Aorta (tissue), 5 donors: ENCODE measurements around the gene PROK1. TPM values are rescaled to one million over a fixed set of nuclear protein-coding genes. Genes with fewer than 3 reads are reported as not detected.

Experiments
- ATAC-seq: fragments of 200-7000 bp; cut with Tn5 transposase; one replicate; pipeline ENCODE4 v1.9.1; 2022; ENCODE audit warnings: moderate library complexity; ENCODE audit not compliant: low FRiP score
- DNase-seq, 2 donors: peaks; one replicate each; pipeline ENCODE4 v3.0.0-alpha.2; 2020
- H3K27ac ChIP-seq, 2 donors: one replicate each; pipeline ENCODE4 v1.5.1; 2013; ENCODE audit warnings: low read length in 2 of 2, mild to moderate bottlenecking in 2 of 2, moderate library complexity in 2 of 2, control low read depth in 1 of 2, inconsistent platforms in 1 of 2, low read depth in 1 of 2
- H3K27me3 ChIP-seq, 2 donors: one replicate each; pipeline ENCODE4 v1.6.1; 2013; ENCODE audit warnings: control low read depth in 1 of 2, low read length in 1 of 2, mild to moderate bottlenecking in 1 of 2, moderate library complexity in 1 of 2; ENCODE audit not compliant: insufficient read depth in 2 of 2, control insufficient read depth in 1 of 2
- H3K36me3 ChIP-seq, 2 donors: one replicate each; pipeline ENCODE4 v1.6.1; 2013; ENCODE audit warnings: control low read depth in 1 of 2, low read length in 1 of 2, mild to moderate bottlenecking in 1 of 2; ENCODE audit not compliant: insufficient read depth in 2 of 2, control insufficient read depth in 1 of 2
- H3K4me1 ChIP-seq, 2 donors: one replicate each; pipeline ENCODE4 v1.6.1; 2013; ENCODE audit warnings: low read length in 2 of 2, control low read depth in 1 of 2, mild to moderate bottlenecking in 1 of 2, moderate library complexity in 1 of 2; ENCODE audit not compliant: insufficient read depth in 2 of 2, control insufficient read depth in 1 of 2
- H3K4me3 ChIP-seq, 2 donors: one replicate each; pipeline ENCODE4 v1.5.1; 2013; ENCODE audit warnings: low read length in 2 of 2, control low read depth in 1 of 2, mild to moderate bottlenecking in 1 of 2
- H3K9me3 ChIP-seq: one replicate; pipeline ENCODE4 v1.6.1; 2013; ENCODE audit warnings: mild to moderate bottlenecking, low read length; ENCODE audit not compliant: control insufficient read depth
- WGBS, 2 donors: extraction: QIAGEN DNeasy Blood & Tissue Kit; methylation state at CpG; one replicate each; pipeline ENCODE4 v1.1.7; 2013; 5-methylcytosine and 5-hydroxymethylcytosine counted together
- intact Hi-C, 2 donors: fragments of 100-400 bp; cut with DNase I; formaldehyde crosslinking; loops; one replicate each; pipeline versions ENCODE4 v1.14.2 to v1.15.0; 2022
- polyA plus RNA-seq, 2 donors: library from polyadenylated mRNA; stranded (reverse); fragments of 200-250 nt; gene quantifications; one replicate each; pipeline ENCODE4 v1.2.3, GENCODE V29; 2013
- total RNA-seq, 2 donors: library from RNA; stranded (reverse); fragmentation: NEBNext Ultra II Directional; extraction: Animal tissue kit (Norgen Biotek cat#: 25700); gene quantifications; one replicate each; pipeline ENCODE4 v1.2.1, GENCODE V29; 2021
- donor health status: healthy with polysubstance abuse.
- donor health status: Bipolar disorder and iron deficiency.
- donor health status: DM: no; HTN: no; CAD: no.
- donor health status: DM: no; HTN: no; CAD: no.
- donor health status: DM: yes; HTN: yes; CAD: no.

Gene PROK1
- total and polyA plus RNA-seq, 4 donors: 0.25 to 0.27 (median 0.26) TPM; not detected in 1

DNA sequence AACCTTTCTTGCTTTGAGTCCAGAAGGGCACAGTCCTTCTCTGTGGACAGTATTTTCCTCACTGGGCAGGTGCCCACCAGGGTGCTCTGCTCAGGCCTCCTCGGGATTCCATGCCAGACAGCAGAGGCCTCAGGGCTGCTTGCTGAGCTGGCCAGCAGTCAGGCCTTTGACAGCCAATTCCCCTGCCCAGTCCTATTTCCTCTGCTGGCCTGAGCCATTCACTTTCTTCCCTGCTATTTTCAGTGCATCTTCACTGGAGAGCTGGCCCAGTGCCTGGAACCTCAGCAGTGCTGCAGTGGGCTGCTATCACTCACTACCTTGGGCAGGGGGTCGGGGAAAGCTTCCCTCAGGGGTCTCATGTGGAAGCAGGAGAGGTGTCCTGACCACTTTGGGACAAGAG, 34.8 kb downstream of the PROK1 start:
- DNase-seq (no peak), ATAC-seq (no peak)
- no peak overlapping the region for H3K4me3 ChIP-seq
- WGBS, 2 donors: 31 to 41% methylated on average over 2 of the region's 2 CpGs
- no peaks in the 10 kb centered on the region for H3K9me3 ChIP-seq
- H3K4me1 ChIP-seq: no peaks in the 10 kb centered on the region
- H3K27me3 ChIP-seq: no peaks in the 10 kb centered on the region
- H3K27ac ChIP-seq: no peak overlapping the region
- intact Hi-C loops: no loop called here
- H3K36me3 ChIP-seq: no peaks in the 10 kb centered on the region

DNA sequence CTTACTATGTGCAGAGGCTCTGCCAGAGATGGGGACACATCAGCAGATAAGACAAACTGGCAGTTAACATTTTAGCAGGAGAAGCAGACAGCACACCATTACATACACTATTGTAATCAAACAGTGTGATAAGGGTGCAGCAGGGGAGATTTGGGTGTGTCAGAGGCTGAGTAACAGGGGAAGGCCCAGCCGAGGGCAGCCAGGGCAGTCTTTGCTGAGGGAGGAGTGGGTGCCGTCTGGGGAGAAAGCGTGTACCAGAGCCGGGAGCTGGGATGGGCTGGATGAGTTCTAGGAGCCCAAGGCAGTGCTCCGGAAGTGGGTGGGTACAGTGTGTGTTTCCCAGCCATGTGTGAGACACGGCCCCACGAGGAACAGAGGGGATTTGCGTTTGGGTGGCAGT, 36.8 kb downstream of the PROK1 start:
- ATAC-seq: no peak
- no peak for DNase-seq
- no peaks in the 10 kb centered on the region for H3K27me3 ChIP-seq
- intact Hi-C loops: no loop called here
- no peak overlapping the region for H3K27ac ChIP-seq
- H3K9me3 ChIP-seq: no peaks in the 10 kb centered on the region
- H3K4me1 ChIP-seq: no peaks in the 10 kb centered on the region
- WGBS, 2 donors: 53 to 55% methylated on average over 8 of the region's 8 CpGs
- H3K36me3 ChIP-seq: no peaks in the 10 kb centered on the region
- no peak overlapping the region for H3K4me3 ChIP-seq

DNA sequence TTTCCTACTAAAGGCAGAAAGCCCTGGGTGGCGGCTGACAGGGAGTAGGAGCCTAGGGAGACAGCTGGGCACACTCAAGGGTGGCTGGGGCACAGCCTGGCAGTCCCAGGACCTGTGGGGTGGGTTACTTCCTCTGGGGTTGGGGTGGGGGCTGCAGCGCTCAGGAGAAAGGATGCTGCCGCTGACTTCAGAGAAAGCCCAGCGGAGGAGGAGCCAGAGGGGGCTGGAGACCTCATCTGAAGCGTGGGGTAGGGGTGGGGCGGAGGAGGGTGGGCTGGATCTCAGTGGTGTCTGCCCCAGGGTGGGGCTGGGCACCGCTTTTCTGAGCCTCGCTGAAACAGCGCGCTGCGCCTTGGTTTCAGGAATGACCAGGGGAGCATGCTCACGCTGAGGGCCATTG, 37.2 kb downstream of the PROK1 start:
- no peaks in the 10 kb centered on the region for H3K27me3 ChIP-seq
- no peak for ATAC-seq
- intact Hi-C loops: no loop called here

DNA sequence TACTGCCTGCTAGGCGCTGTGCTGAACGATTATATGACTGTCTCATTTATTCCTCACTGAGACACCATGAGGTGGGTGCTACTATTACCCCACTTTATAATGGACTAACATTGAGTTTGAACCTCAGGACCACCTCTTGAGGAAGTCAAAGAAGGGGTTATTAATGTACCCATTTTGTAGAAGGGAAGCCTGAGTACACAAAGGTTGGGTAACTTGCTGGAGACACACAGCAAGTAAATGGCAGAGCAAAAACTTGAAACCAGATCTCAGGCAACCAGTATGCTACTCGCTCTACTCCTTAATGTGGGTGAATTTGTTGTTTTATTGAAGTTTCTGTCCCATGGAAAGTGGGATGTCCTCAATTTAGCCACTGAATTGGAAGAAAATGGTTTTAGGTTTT, 37.9 kb downstream of the PROK1 start:
- Histone ChIP-seq H3K4me3 (no peak overlapping the region), H3K9me3 (no peaks in the 10 kb centered on the region), H3K27me3 (no peaks in the 10 kb centered on the region), H3K27ac (no peak overlapping the region), H3K36me3 (no peaks in the 10 kb centered on the region), H3K4me1 (no peaks in the 10 kb centered on the region)
- DNase-seq: no peak
- ATAC-seq: no peak
- 62 to 64% methylated on average over 3 of the region's 3 CpGs for whole genome bisulfite sequencing, 2 donors
- intact Hi-C loops: no loop called here

More for the DNA sequence above, 37.2 kb downstream of the PROK1 start:
- Histone ChIP-seq H3K9me3 (no peaks in the 10 kb centered on the region), H3K4me3 (no peak overlapping the region), H3K27ac (no peak overlapping the region), H3K4me1 (no peaks in the 10 kb centered on the region), H3K36me3 (no peaks in the 10 kb centered on the region)
- no peak for DNase-seq
- WGBS, 2 donors: 83 to 84% methylated on average over 12 of the region's 12 CpGs

DNA sequence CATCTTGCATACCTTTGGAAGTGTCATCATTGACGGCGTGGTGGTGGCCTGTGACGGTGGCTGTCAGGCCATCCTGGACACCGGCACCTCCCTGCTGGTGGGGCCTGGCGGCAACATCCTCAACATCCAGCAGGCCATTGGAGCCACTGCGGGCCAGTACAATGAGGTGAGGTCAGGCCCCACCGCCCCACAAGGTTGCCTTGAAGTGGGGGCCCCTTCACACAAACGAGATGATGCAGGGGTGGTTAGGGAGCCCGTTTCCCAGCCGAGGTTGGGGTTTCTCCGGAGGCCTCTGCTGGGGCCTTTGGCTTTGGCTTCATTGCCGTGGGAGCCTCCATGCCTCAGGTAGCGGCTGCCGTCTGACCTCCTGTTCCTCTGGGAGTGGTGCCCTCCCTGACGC, 38.5 kb downstream of the PROK1 start:
- intact Hi-C loops: no loop called here
- Histone ChIP-seq H3K4me1 (no peaks in the 10 kb centered on the region), H3K27me3 (no peaks in the 10 kb centered on the region), H3K36me3 (no peaks in the 10 kb centered on the region), H3K9me3 (no peaks in the 10 kb centered on the region), H3K27ac (no peak overlapping the region), H3K4me3 (no peak overlapping the region)
- DNase-seq: no peak
- ATAC-seq: no peak
- WGBS, 2 donors: 91 to 94% methylated on average over 15 of the region's 15 CpGs

DNA sequence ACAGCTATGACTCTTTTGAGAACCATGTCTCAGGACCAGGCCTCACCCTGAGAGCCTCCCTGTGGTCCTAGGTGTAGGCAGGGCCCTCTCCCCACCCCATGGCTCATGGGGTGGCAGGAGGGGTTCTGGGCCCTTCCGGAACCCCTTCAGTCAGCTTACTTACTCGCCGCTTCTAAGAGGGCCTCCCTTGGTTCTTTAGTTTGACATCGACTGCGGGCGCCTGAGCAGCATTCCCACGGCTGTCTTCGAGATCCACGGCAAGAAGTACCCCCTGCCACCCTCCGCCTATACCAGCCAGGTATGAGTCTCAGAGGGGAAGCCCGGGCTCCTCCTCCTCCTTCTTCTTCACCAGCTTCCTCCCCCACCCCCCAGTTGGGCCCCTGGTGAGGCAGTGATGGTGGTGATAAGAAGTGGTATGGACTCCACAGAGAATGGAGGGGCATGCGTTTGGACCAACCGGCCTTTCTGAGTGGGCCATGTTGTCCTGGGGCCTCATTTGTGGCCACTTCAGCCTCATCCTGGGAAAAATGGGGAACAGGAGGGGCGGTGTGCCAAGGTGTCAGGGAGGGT, 39.1 kb downstream of the PROK1 start:
- H3K27me3 ChIP-seq: no peaks in the 10 kb centered on the region
- intact Hi-C loops: loop anchor here in 1 of 2 donors (10.0 kb wide), 1 partner anchor 285 kb away; no protein-coding TSS in a partner anchor
- H3K36me3 ChIP-seq: no peaks in the 10 kb centered on the region
- H3K4me3 ChIP-seq: no peak overlapping the region
- ATAC-seq: no peak
- DNase-seq: no peak
- no peaks in the 10 kb centered on the region for H3K4me1 ChIP-seq
- 88 to 93% methylated on average over 14 of the region's 14 CpGs for WGBS, 2 donors
- H3K27ac ChIP-seq: no peak overlapping the region
- H3K9me3 ChIP-seq: no peaks in the 10 kb centered on the region

DNA sequence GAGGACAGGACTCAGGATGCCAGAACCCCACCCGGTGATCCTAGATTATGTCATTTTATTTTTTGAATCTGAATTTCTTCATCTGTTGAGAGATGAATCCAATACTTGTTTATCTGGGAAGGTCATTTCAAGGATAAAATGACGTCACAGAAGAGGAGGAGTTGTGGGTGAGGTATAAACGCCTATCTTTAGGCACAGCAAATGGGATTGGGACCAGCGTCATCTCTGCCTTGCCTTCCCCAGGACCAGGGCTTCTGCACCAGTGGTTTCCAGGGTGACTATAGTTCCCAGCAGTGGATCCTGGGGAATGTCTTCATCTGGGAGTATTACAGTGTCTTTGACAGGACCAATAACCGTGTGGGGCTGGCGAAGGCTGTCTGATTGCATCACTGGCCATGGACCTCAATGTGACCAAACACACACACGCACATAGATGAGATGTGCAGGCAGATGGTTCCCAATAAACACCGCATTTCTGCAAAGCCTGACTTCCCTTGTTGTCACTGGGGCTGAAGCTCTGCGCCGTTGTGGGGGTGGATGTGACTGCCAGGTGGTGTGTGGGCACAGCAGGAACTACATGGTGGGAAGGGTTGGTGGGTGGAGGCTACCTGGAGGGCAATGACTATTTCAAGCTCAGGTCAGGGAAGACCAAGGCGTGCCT, 40.0 kb downstream of the PROK1 start:
- ATAC-seq: no peak
- no peaks in the 10 kb centered on the region for H3K36me3 ChIP-seq
- intact Hi-C loops: loop anchor here in 1 of 2 donors (10.0 kb wide), 1 partner anchor 286 kb away; no protein-coding TSS in a partner anchor

DNA sequence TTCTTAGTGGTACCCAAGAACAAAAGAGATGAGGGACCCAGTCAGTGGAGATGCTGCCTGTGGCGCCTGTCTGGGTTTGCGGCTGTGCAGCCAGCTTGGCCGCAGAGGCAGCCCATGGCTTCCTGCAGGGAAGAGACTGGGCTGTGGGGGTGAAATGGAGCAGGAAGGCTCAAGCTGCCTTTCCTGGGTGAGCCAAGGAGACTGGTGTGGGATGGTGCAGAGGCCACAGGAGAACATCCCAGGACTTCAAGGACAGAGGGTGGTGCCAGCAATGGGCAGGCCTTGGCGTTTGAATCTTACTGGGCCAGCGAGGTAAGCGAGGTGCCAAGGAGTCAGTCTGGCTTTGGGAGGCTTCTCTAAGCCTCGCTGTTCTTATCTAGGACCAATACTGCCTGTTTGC, 41.6 kb downstream of the PROK1 start:
- Histone ChIP-seq H3K4me3 (no peak overlapping the region), H3K9me3 (no peaks in the 10 kb centered on the region), H3K4me1 (no peaks in the 10 kb centered on the region), H3K36me3 (no peaks in the 10 kb centered on the region), H3K27me3 (no peaks in the 10 kb centered on the region), H3K27ac (no peak overlapping the region)
- no peak for ATAC-seq
- no peak for DNase-seq
- intact Hi-C loops: loop anchor here in 1 of 2 donors (10.0 kb wide), 1 partner anchor 288 kb away; no protein-coding TSS in a partner anchor
- WGBS, 2 donors: 45 to 49% methylated on average over 7 of the region's 7 CpGs

More for the DNA sequence above, 40.0 kb downstream of the PROK1 start:
- WGBS, 2 donors: 84 to 90% methylated on average over 11 of the region's 11 CpGs
- no peaks in the 10 kb centered on the region for H3K9me3 ChIP-seq
- H3K4me1 ChIP-seq: no peaks in the 10 kb centered on the region
- no peak overlapping the region for H3K27ac ChIP-seq
- H3K27me3 ChIP-seq: no peaks in the 10 kb centered on the region
- no peak for DNase-seq
- no peak overlapping the region for H3K4me3 ChIP-seq
